ENCODE results near the gene FLYWCH2.

The FLYWCH2 gene

GRCh38 chr16:2856686-2857450 is 26.1 kb upstream of the FLYWCH2 start:
- Histone ChIP-seq H3K27me3 (ENCODE audit: insufficient read depth, low read length, poor library complexity) (no peaks in the 10 kb centered on the region), H4K8ac (ENCODE audit: low read depth, low read length) (no peak overlapping the region)

GRCh38 chr16:2857451-2858244 is 25.4 kb upstream of the FLYWCH2 start, which contains the start of gene PRSS22:
TSS of gene PRSS22 (minus strand) at chr16:2858170. CDS start at chr16:2858104, 66 bp downstream.
- H3K18ac ChIP-seq (ENCODE audit: low read length) = no peak within 1 kb of the TSS
- no peak within 1 kb of the TSS for H3K4me3 ChIP-seq (ENCODE audit: low read length)
- H3K4ac ChIP-seq (ENCODE audit: low read depth, low read length) = no peak within 1 kb of the TSS
- no peak within 1 kb of the TSS for H4K5ac ChIP-seq (ENCODE audit: low read length)
- no CpG with 5 or more reads among the region's 42 CpGs for WGBS (ENCODE audit: extremely low coverage, insufficient coverage, low lambda C conversion rate)
- H3K56ac ChIP-seq (ENCODE audit: low read length) = peak within 1 kb of the TSS; percentile 89
- H3K79me1 ChIP-seq (ENCODE audit: low read length) = no peaks in the 10 kb centered on the region
- H2AK5ac ChIP-seq (ENCODE audit: low read length) = no peak within 1 kb of the TSS
- no peak within 1 kb of the TSS for H2BK5ac ChIP-seq (ENCODE audit: low read length)
- peak within 1 kb of the TSS; percentile 64 for H3K9ac ChIP-seq (ENCODE audit: low read length)
- no peak within 1 kb of the TSS for H2BK15ac ChIP-seq (replicated peaks; ENCODE audit: low read depth)
- H3K4me1 ChIP-seq (ENCODE audit: control insufficient read depth, low read depth, low read length) = no peaks in the 10 kb centered on the region
- H3K36me3 ChIP-seq (ENCODE audit: control insufficient read depth, insufficient read depth, low read length) = no peaks in the 10 kb centered on the region
- DNase-seq = peak; percentile 51
- H2BK120ac ChIP-seq (ENCODE audit: low read depth, low read length) = no peak within 1 kb of the TSS
- no peak within 1 kb of the TSS for H4K8ac ChIP-seq (ENCODE audit: low read depth, low read length)
- no peak within 1 kb of the TSS for H3K27ac ChIP-seq (ENCODE audit: low read depth, low read length)
- H3K23ac ChIP-seq (ENCODE audit: low read length) = peak within 1 kb of the TSS; percentile 66
- peak within 1 kb of the TSS; percentile 78 for H3K4me2 ChIP-seq (ENCODE audit: low read length)
- H3K79me2 ChIP-seq (ENCODE audit: control insufficient read depth, insufficient read depth, low read length) = no peaks in the 10 kb centered on the region
- no peaks in the 10 kb centered on the region for H3K27me3 ChIP-seq (ENCODE audit: insufficient read depth, low read length, poor library complexity)

More at GRCh38 chr16:2856686-2857450, 26.1 kb upstream of the FLYWCH2 start:
- no peak overlapping the region for H3K9ac ChIP-seq (ENCODE audit: low read length)
- no peak overlapping the region for H3K56ac ChIP-seq (ENCODE audit: low read length)
- H2BK120ac ChIP-seq (ENCODE audit: low read depth, low read length) = no peak overlapping the region
- no peak overlapping the region for H3K4ac ChIP-seq (ENCODE audit: low read depth, low read length)
- no peak overlapping the region for H4K5ac ChIP-seq (ENCODE audit: low read length)
- H3K4me3 ChIP-seq (ENCODE audit: low read length) = no peak overlapping the region
- H3K36me3 ChIP-seq (ENCODE audit: control insufficient read depth, insufficient read depth, low read length) = no peaks in the 10 kb centered on the region
- no peak overlapping the region for H3K18ac ChIP-seq (ENCODE audit: low read length)
- H2AK5ac ChIP-seq (ENCODE audit: low read length) = no peak overlapping the region
- no peaks in the 10 kb centered on the region for H3K79me2 ChIP-seq (ENCODE audit: control insufficient read depth, insufficient read depth, low read length)
- no peak overlapping the region for H2BK5ac ChIP-seq (ENCODE audit: low read length)
- no CpG with 5 or more reads among the region's 24 CpGs for WGBS (ENCODE audit: extremely low coverage, insufficient coverage, low lambda C conversion rate)
- no peaks in the 10 kb centered on the region for H3K79me1 ChIP-seq (ENCODE audit: low read length)
- no peak overlapping the region for H3K27ac ChIP-seq (ENCODE audit: low read depth, low read length)
- no peak overlapping the region for H3K4me2 ChIP-seq (ENCODE audit: low read length)
- no peak overlapping the region for H3K23ac ChIP-seq (ENCODE audit: low read length)
- H3K4me1 ChIP-seq (ENCODE audit: control insufficient read depth, low read depth, low read length) = no peaks in the 10 kb centered on the region
- no peak for DNase-seq
- no peak overlapping the region for H2BK15ac ChIP-seq (replicated peaks; ENCODE audit: low read depth)

GRCh38 chr16:2858245-2859025 is 24.6 kb upstream of the FLYWCH2 start:
- Histone ChIP-seq H2BK15ac (replicated peaks; ENCODE audit: low read depth) (no peak overlapping the region), H3K18ac (ENCODE audit: low read length) (no peak overlapping the region), H2AK5ac (ENCODE audit: low read length) (no peak overlapping the region), H3K23ac (ENCODE audit: low read length) (no peak overlapping the region), H2BK5ac (ENCODE audit: low read length) (no peak overlapping the region), H3K4me3 (ENCODE audit: low read length) (no peak overlapping the region), H4K8ac (ENCODE audit: low read depth, low read length) (no peak overlapping the region), H3K9ac (ENCODE audit: low read length) (no peak overlapping the region), H3K27me3 (ENCODE audit: insufficient read depth, low read length, poor library complexity) (no peaks in the 10 kb centered on the region), H3K27ac (ENCODE audit: low read depth, low read length) (no peak overlapping the region), H3K79me1 (ENCODE audit: low read length) (no peaks in the 10 kb centered on the region), H3K4ac (ENCODE audit: low read depth, low read length) (no peak overlapping the region), H3K79me2 (ENCODE audit: control insufficient read depth, insufficient read depth, low read length) (no peaks in the 10 kb centered on the region), H3K36me3 (ENCODE audit: control insufficient read depth, insufficient read depth, low read length) (no peaks in the 10 kb centered on the region), H4K5ac (ENCODE audit: low read length) (no peak overlapping the region), H3K4me2 (ENCODE audit: low read length) (peak overlapping the region; percentile 10), H3K4me1 (ENCODE audit: control insufficient read depth, low read depth, low read length) (no peaks in the 10 kb centered on the region), H2BK120ac (ENCODE audit: low read depth, low read length) (no peak overlapping the region), H3K56ac (ENCODE audit: low read length) (no peak overlapping the region)
- no CpG with 5 or more reads among the region's 23 CpGs for WGBS (ENCODE audit: extremely low coverage, insufficient coverage, low lambda C conversion rate)
- DNase-seq = peak; percentile 60

- Histone ChIP-seq H2BK5ac (ENCODE audit: low read length) (no peak overlapping the region), H3K4me1 (ENCODE audit: control insufficient read depth, low read depth, low read length) (no peaks in the 10 kb centered on the region), H3K79me1 (ENCODE audit: low read length) (no peaks in the 10 kb centered on the region), H3K4me3 (ENCODE audit: low read length) (no peak overlapping the region), H3K56ac (ENCODE audit: low read length) (no peak overlapping the region), H3K36me3 (ENCODE audit: control insufficient read depth, insufficient read depth, low read length) (no peaks in the 10 kb centered on the region), H3K4me2 (ENCODE audit: low read length) (no peak overlapping the region), H4K8ac (ENCODE audit: low read depth, low read length) (no peak overlapping the region), H3K27ac (ENCODE audit: low read depth, low read length) (no peak overlapping the region), H3K27me3 (ENCODE audit: insufficient read depth, low read length, poor library complexity) (no peaks in the 10 kb centered on the region), H4K5ac (ENCODE audit: low read length) (no peak overlapping the region), H3K18ac (ENCODE audit: low read length) (no peak overlapping the region), H2AK5ac (ENCODE audit: low read length) (no peak overlapping the region), H3K79me2 (ENCODE audit: control insufficient read depth, insufficient read depth, low read length) (no peaks in the 10 kb centered on the region), H3K23ac (ENCODE audit: low read length) (no peak overlapping the region), H3K4ac (ENCODE audit: low read depth, low read length) (no peak overlapping the region), H3K9ac (ENCODE audit: low read length) (no peak overlapping the region), H2BK120ac (ENCODE audit: low read depth, low read length) (no peak overlapping the region), H2BK15ac (replicated peaks; ENCODE audit: low read depth) (no peak overlapping the region)
- DNase-seq = no peak
- no CpG with 5 or more reads among the region's 10 CpGs for WGBS (ENCODE audit: extremely low coverage, insufficient coverage, low lambda C conversion rate)
Measured at GRCh38 chr16:2859686-2860265, 23.2 kb upstream of the FLYWCH2 start.

GRCh38 chr16:2860826-2861567 is 22.0 kb upstream of the FLYWCH2 start:
- Histone ChIP-seq H2BK5ac (ENCODE audit: low read length) (no peak overlapping the region), H4K5ac (ENCODE audit: low read length) (no peak overlapping the region), H2AK5ac (ENCODE audit: low read length) (no peak overlapping the region), H3K4ac (ENCODE audit: low read depth, low read length) (no peak overlapping the region), H3K79me2 (ENCODE audit: control insufficient read depth, insufficient read depth, low read length) (no peaks in the 10 kb centered on the region), H3K27ac (ENCODE audit: low read depth, low read length) (no peak overlapping the region), H3K27me3 (ENCODE audit: insufficient read depth, low read length, poor library complexity) (no peaks in the 10 kb centered on the region), H4K8ac (ENCODE audit: low read depth, low read length) (no peak overlapping the region), H3K79me1 (ENCODE audit: low read length) (no peaks in the 10 kb centered on the region), H2BK15ac (replicated peaks; ENCODE audit: low read depth) (no peak overlapping the region), H3K36me3 (ENCODE audit: control insufficient read depth, insufficient read depth, low read length) (no peaks in the 10 kb centered on the region), H3K56ac (ENCODE audit: low read length) (no peak overlapping the region), H3K4me2 (ENCODE audit: low read length) (no peak overlapping the region), H2BK120ac (ENCODE audit: low read depth, low read length) (no peak overlapping the region), H3K4me3 (ENCODE audit: low read length) (no peak overlapping the region), H3K23ac (ENCODE audit: low read length) (no peak overlapping the region), H3K4me1 (ENCODE audit: control insufficient read depth, low read depth, low read length) (no peaks in the 10 kb centered on the region), H3K9ac (ENCODE audit: low read length) (no peak overlapping the region), H3K18ac (ENCODE audit: low read length) (no peak overlapping the region)
- DNase-seq = no peak
- WGBS (ENCODE audit: extremely low coverage, insufficient coverage, low lambda C conversion rate) = no CpG with 5 or more reads among the region's 8 CpGs
